Stimulated activated CD8-positive, alpha-beta memory T cell treated with anti-CD3 and anti-CD28 coated beads, Interleukin-2, amount 100 ng/mL, for 1 hour (primary cell): ENCODE data around the gene TWNK.
A peak's percentile ranks its signal among the peaks of the same experiment; 100 is the strongest.
"Not testable (repeated sequence)": the region's sequence is repeated elsewhere in the genome, so short reads cannot be mapped to it uniquely, and the experiment has no call there.

Experiments used
- DNase-seq, 2 donors: peaks; one replicate each; pipeline ENCODE4 v3.0.0-alpha.2; 2020; ENCODE audit warnings: low read depth in 2 of 2

TWNK gene

GRCh38 chr10:101030496-101031127 is 43.3 kb downstream of the TWNK start:
- no peak for DNase-seq

- peak; percentile 89 to 95 for DNase-seq
Observed at GRCh38 chr10:101031128-101031795, 43.9 kb downstream of the TWNK start, which contains the start of the genes PDZD7 and SFXN3. TSS of gene PDZD7 (minus strand) at chr10:101031129. CDS start at chr10:101030219, 910 bp downstream. TSS of gene SFXN3 (plus strand) at chr10:101031234. CDS start at chr10:101034695, 3,461 bp downstream.

DNA sequence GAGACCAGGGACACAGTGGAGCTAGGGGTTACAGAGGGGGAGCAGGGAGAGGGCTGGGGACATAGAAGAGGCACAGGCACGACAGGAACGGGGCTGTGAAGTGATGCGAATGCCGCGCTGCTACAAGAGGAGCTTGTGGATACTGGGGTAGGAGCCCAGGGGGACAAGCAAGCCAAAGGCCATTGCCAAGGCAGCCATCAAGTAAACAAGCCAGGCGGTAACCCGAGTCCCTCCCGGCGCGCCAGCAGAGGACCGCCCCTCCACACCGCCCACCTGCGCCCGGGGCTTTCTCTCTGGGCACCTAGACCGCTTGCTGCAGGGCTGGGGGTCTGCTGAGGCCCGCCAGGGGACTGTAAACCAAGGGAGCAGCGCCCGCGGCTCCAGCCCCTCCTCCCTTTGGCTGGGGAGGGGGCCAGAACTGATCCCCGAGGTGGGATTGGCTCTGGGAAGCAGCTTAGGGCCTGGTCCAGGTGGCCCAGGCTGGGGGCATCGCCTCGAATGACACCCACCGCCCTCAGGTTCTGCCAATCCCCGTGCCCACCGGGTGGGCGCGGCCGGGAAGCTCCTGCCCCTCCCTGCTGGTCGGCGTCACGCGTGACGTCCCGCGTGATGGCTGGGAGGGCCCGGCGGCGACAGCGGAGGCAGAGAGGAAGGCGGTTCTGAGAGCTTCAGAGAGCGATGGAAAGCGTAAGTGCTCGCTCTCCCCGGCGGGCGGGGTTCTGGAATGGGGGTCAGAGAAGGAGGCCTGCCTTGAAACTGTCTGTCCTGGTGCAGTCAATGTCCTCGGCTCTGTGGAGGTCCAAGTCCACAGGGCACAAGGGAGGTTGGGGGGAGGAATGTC is 44.7 kb downstream of the TWNK start:
- peak; percentile 52 to 65 for DNase-seq

DNA sequence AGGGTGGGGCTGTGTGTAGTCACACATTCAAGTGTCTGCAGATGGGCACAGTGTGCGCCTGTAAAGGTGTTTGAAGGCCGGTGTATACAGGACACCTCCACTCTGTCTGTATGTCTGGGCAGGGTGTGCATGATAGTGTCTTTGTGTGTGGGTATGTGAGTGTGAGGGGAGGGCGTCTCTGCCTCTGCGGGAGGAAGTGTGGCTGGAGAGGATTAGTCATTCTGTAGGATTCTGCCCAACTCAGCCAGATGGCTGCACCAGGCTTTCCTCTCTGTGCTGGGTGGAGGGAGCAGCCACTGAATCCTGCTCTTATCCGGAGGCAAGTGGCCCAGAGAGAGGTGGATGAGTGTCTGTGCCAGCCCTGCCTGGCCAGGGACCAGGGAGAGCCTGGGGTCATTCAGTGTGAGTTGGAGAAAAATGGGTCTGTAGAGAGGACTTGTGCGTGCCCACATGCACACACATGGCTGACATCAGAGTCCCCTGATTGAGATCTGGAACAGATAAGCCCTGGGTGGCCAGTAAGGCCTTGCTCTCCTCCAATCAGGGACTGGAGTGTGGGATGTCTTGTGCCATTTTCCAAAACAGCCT is 45.4 kb downstream of the TWNK start:
- DNase-seq: peak; percentile 39 to 45

DNA sequence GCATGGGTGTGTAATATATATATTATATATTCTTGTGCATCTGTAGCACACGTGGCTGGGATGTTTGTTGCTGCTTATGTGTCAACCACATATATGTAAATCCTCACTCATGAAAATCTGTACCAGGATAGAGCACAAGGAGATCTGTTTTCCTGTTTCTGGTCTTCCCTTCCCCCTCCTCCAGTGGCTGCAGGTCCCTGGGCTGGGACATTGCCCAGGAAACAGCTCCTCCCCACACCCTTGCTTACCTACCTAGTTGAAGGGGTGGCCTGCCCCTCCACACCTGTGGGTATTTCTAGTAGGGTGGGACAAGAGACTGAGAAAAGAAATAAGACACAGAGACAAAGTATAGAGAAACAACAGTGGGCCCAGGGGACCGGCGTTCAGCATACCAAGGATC is 45.9 kb downstream of the TWNK start:
- no peak for DNase-seq

GRCh38 chr10:101034404-101034803 is 47.1 kb downstream of the TWNK start:
- not testable (repeated sequence) for DNase-seq

DNA sequence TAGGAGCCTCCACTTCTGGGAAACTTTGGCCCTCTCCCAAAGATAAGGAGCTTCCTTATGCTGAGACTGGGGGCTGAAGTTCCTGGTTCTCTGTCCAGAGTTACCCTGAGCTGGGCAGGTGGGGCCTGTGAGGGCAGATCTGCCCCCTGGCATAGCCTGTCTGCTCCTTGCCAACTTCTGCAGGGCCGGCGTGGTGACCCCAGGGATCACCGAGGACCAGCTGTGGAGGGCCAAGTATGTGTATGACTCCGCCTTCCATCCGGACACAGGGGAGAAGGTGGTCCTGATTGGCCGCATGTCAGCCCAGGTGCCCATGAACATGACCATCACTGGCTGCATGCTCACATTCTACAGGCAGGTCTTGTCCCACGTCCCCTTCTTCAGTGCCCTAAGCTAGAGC is 48.0 kb downstream of the TWNK start:
- no peak for DNase-seq

- DNase-seq: no peak
Observed at GRCh38 chr10:101035916-101036702, 48.8 kb downstream of the TWNK start.

DNA sequence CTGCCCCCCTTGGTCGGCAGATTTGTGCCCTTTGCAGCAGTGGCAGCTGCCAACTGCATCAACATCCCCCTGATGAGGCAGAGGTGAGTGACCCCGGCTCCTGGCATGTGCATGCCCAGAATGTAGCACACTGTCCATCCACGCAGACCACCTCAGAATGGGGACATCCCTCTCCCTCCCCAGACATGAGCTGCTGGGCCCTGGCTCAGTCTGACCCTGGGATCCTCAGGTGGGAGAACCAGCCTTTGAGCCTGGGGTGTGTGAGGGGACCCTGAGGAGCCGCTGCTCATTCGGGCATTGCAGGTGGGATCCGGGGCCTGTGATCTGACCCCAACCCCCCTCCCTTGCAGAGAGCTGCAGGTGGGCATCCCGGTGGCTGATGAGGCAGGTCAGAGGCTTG is 49.4 kb downstream of the TWNK start:
- no peak for DNase-seq

- DNase-seq: no peak
Observed at GRCh38 chr10:101038484-101038883, 51.1 kb downstream of the TWNK start.

- no peak for DNase-seq
Observed at GRCh38 chr10:101040061-101040460, 52.7 kb downstream of the TWNK start.

- no peak for DNase-seq
Observed at GRCh38 chr10:101040851-101041250, 53.5 kb downstream of the TWNK start.

DNA sequence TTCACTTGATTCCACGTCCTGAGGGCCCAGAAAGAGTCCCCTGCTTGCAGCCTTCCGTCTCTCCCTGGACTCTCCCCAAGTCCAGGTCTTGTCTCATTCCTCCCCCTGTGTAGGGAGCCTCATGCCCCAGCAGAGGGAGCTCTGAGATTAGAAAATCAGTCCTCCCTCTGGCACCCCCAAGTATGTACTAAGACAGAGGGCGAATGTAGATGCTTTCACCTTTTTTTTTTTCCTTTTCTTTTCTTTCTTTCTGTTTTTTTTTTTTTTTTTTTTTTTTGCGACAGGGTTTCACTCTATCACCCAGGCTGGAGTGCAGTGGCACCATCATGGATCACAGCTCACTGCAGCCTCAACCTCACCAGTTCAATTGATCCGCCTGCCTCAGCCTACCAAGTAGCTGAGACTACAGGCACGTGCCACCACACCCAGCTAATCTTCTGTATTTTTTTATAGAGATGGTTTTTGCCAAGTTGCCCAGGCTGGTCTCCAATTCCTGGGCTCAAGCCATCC is 54.0 kb downstream of the TWNK start:
- peak; percentile 51 to 55 for DNase-seq

- no peak for DNase-seq
Observed at GRCh38 chr10:101042118-101042517, 54.8 kb downstream of the TWNK start.

GRCh38 chr10:101042667-101043362 is 55.5 kb downstream of the TWNK start:
- DNase-seq: peak; percentile 66 to 73

DNA sequence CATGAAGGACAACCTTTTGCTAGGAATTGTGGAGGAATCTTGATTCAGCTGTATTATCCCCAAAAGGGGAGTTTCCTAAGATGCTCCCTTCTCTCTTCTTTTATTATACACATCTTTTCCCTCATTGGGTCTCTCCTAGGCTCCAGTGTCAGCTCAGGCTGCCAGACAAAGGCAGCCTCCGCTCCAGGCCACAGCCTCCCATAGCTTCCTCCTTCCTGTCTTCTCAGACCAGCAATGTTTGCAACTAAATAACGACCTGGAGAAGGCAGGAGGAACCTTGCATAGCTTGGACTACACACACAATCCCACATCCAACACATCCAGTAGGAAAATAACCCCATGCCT is 56.0 kb downstream of the TWNK start:
- no peak for DNase-seq
